ENCODE results near the gene PCDHA9. TPM values are rescaled to one million over a fixed set of nuclear protein-coding genes. Genes with fewer than 3 reads are reported as not detected.

PCDHA9 gene
- total and polyA plus RNA-seq, 2 of the 4 experiments (the other 2 are of a cell fraction), result under 0.01 TPM; not detected in 1

DNA sequence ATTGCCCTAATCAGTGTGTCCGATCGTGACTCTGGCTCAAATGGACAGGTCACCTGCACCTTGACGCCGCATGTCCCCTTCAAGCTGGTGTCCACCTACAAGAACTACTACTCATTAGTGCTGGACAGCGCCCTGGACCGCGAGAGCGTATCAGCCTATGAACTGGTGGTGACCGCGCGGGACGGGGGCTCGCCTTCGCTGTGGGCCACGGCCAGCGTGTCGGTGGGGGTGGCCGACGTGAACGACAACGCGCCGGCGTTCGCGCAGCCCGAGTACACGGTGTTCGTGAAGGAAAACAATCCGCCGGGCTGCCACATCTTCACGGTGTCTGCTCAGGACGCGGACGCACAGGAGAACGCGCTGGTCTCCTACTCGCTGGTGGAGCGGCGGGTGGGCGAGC lies 35.2 kb downstream of the PCDHA9 start:
- CTCF ChIA-PET, result no interaction called here
- Histone ChIP-seq H3K9me3 (ENCODE audit: control insufficient read depth, insufficient read depth, low read length) (peaks cover 23% of the 10 kb centered on the region), H4K20me1 (ENCODE audit: insufficient read depth, low read length) (no peaks in the 10 kb centered on the region), H2BK5ac (ENCODE audit: low read depth, low read length, poor library complexity, severe bottlenecking) (no peak overlapping the region), H2BK15ac (ENCODE audit: low read depth, low read length) (no peak overlapping the region), H4K91ac (ENCODE audit: insufficient read depth, low read depth, low read length) (no peak overlapping the region), H2AK9ac (replicated peaks; ENCODE audit: low read depth, low read length, poor library complexity) (no peak overlapping the region), H3K56ac (ENCODE audit: extremely low read depth, insufficient read depth, low read length) (no peak overlapping the region), H3K9me1 (ENCODE audit: insufficient read depth, low read length) (no peaks in the 10 kb centered on the region), H3K9ac (ENCODE audit: low read depth, low read length) (no peak overlapping the region), H3K27ac (ENCODE audit: insufficient read depth, low read length) (no peak overlapping the region), H3K79me1 (ENCODE audit: low read depth in 1 of 2, low read length in 2 of 2) (no peaks in the 10 kb centered on the region), H3K23ac (ENCODE audit: low read depth, low read length) (no peak overlapping the region), H2BK20ac (ENCODE audit: low read depth, low read length) (no peak overlapping the region), H4K5ac (ENCODE audit: low read depth, low read length) (no peak overlapping the region), H2AFZ (replicated peaks; ENCODE audit: low read length, poor library complexity) (no peak overlapping the region), H3K4me2 (ENCODE audit: low read depth, low read length) (no peak overlapping the region), H4K8ac (ENCODE audit: low read depth in 2 of 2, low read length in 2 of 2) (no peak overlapping the region), H3K36me3 (ENCODE audit: control insufficient read depth, insufficient read depth, low read length) (no peaks in the 10 kb centered on the region), H3K4me1 (ENCODE audit: control insufficient read depth, insufficient read depth, low read length) (no peaks in the 10 kb centered on the region), H3K4ac (ENCODE audit: low read depth, low read length) (no peak overlapping the region), H3K4me3 (ENCODE audit: insufficient read depth, low read depth, low read length) (no peak overlapping the region), H3K27me3 (ENCODE audit: control insufficient read depth, insufficient read depth, low read length) (no peaks in the 10 kb centered on the region), H3K14ac (replicated peaks; ENCODE audit: low read depth, low read length) (no peak overlapping the region), H2AK5ac (ENCODE audit: low read depth, low read length) (no peak overlapping the region), H3K18ac (ENCODE audit: low read depth, low read length) (no peak overlapping the region), H2BK120ac (ENCODE audit: low read depth, low read length) (no peak overlapping the region)
- dilution Hi-C loops (cut with HindIII; ENCODE audit: low sequenced_read_pairs, unreplicated experiment) (no loop called here), in situ Hi-C loops (cut with MboI; ENCODE audit: low sequenced_read_pairs) (no loop called here), intact Hi-C loops (cut with micrococcal nuclease) (no loop called here)
- DNase-seq (no peak), ATAC-seq (ENCODE audit: low read depth) (no peak)
- TF ChIP-seq MAFK (IDR thresholded peaks at IDR 0.05; ENCODE audit: low read depth, low read length) (no peak), RAD21 (IDR thresholded peaks at IDR 0.05; ENCODE audit: low read length) (no peak), BHLHE40 (IDR thresholded peaks at IDR 0.05; ENCODE audit: low read depth, low read length) (no peak), POLR2A (IDR thresholded peaks at IDR 0.05; ENCODE audit: low read depth, low read length) (no peak), MAZ (IDR thresholded peaks at IDR 0.05; ENCODE audit: borderline replicate concordance, low read depth, low read length) (no peak), CEBPB (IDR thresholded peaks at IDR 0.05; ENCODE audit: low read depth, low read length) (no peak), CHD1 (IDR thresholded peaks at IDR 0.05; ENCODE audit: low read depth, low read length) (no peak), SMC3 (IDR thresholded peaks at IDR 0.05; ENCODE audit: low read depth, low read length) (no peak), RFX5 (IDR thresholded peaks at IDR 0.05; ENCODE audit: low read depth, low read length) (no peak), FOS (IDR thresholded peaks at IDR 0.05; ENCODE audit: low read depth, low read length) (no peak), MXI1 (IDR thresholded peaks at IDR 0.05; ENCODE audit: borderline replicate concordance, low read depth, low read length) (no peak), NFE2L2 (IDR thresholded peaks at IDR 0.05; ENCODE audit: low read depth, low read length) (no peak), RCOR1 (IDR thresholded peaks at IDR 0.05; ENCODE audit: insufficient replicate concordance, low read length) (no peak)
- TF ChIP-seq, protein P1, sequence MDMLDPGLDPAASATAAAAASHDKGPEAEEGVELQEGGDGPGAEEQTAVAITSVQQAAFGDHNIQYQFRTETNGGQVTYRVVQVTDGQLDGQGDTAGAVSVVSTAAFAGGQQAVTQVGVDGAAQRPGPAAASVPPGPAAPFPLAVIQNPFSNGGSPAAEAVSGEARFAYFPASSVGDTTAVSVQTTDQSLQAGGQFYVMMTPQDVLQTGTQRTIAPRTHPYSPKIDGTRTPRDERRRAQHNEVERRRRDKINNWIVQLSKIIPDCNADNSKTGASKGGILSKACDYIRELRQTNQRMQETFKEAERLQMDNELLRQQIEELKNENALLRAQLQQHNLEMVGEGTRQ (IDR thresholded peaks at IDR 0.05; ENCODE audit: low read depth, low read length), result no peak
- TF ChIP-seq, protein P2, sequence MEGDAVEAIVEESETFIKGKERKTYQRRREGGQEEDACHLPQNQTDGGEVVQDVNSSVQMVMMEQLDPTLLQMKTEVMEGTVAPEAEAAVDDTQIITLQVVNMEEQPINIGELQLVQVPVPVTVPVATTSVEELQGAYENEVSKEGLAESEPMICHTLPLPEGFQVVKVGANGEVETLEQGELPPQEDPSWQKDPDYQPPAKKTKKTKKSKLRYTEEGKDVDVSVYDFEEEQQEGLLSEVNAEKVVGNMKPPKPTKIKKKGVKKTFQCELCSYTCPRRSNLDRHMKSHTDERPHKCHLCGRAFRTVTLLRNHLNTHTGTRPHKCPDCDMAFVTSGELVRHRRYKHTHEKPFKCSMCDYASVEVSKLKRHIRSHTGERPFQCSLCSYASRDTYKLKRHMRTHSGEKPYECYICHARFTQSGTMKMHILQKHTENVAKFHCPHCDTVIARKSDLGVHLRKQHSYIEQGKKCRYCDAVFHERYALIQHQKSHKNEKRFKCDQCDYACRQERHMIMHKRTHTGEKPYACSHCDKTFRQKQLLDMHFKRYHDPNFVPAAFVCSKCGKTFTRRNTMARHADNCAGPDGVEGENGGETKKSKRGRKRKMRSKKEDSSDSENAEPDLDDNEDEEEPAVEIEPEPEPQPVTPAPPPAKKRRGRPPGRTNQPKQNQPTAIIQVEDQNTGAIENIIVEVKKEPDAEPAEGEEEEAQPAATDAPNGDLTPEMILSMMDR (conservative IDR thresholded peaks at IDR 0.05; ENCODE audit: low read depth, low read length), result no peak
- TF ChIP-seq, protein P3, sequence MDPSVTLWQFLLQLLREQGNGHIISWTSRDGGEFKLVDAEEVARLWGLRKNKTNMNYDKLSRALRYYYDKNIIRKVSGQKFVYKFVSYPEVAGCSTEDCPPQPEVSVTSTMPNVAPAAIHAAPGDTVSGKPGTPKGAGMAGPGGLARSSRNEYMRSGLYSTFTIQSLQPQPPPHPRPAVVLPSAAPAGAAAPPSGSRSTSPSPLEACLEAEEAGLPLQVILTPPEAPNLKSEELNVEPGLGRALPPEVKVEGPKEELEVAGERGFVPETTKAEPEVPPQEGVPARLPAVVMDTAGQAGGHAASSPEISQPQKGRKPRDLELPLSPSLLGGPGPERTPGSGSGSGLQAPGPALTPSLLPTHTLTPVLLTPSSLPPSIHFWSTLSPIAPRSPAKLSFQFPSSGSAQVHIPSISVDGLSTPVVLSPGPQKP (IDR thresholded peaks at IDR 0.05; ENCODE audit: borderline replicate concordance, low read depth, low read length), result no peak
- POLR2A ChIA-PET (ENCODE audit: unreplicated experiment), result no interaction called here
- BruUV-seq (replicated peaks), result no TSS peak
- WGBS, 2 experiments (ENCODE audit: extremely low coverage in 2 of 2, insufficient read length in 1 of 2), result 51% methylated on average over 20 of the region's 41 CpGs; no CpG with 5 or more reads in 1 of the 2 experiments
